ENCODE measurements around the gene MMRN2. TPM values are rescaled to one million over a fixed set of nuclear protein-coding genes. Genes with fewer than 3 reads are reported as not detected.

Gene MMRN2
- total RNA-seq, 1 donor from 2014 or later, result 0.17 TPM

DNA sequence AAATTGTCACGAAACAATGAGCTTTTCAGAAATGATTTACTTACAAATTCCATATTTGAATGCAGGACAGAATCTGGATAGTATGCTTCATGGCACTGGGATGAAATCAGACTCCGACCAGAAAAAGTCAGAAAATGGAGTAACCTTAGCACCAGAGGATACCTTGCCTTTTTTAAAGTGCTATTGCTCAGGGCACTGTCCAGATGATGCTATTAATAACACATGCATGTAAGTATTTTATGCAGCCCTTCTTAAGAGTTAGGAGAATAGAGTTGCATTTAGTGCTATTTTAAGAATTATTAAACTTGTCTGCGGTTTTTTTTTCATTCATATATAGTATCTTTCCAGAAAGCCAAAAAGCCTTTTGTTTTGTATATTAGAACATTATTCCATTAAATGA, 67.4 kb downstream of the MMRN2 start:
- TF ChIP-seq, protein P1, sequence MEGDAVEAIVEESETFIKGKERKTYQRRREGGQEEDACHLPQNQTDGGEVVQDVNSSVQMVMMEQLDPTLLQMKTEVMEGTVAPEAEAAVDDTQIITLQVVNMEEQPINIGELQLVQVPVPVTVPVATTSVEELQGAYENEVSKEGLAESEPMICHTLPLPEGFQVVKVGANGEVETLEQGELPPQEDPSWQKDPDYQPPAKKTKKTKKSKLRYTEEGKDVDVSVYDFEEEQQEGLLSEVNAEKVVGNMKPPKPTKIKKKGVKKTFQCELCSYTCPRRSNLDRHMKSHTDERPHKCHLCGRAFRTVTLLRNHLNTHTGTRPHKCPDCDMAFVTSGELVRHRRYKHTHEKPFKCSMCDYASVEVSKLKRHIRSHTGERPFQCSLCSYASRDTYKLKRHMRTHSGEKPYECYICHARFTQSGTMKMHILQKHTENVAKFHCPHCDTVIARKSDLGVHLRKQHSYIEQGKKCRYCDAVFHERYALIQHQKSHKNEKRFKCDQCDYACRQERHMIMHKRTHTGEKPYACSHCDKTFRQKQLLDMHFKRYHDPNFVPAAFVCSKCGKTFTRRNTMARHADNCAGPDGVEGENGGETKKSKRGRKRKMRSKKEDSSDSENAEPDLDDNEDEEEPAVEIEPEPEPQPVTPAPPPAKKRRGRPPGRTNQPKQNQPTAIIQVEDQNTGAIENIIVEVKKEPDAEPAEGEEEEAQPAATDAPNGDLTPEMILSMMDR (conservative IDR thresholded peaks at IDR 0.05; ENCODE audit: low read depth, low read length), result no peak
- no peak overlapping the region for H3K4me3 ChIP-seq (ENCODE audit: low read depth, low read length)
- DNase-seq (ENCODE audit: low read depth), result no peak

DNA sequence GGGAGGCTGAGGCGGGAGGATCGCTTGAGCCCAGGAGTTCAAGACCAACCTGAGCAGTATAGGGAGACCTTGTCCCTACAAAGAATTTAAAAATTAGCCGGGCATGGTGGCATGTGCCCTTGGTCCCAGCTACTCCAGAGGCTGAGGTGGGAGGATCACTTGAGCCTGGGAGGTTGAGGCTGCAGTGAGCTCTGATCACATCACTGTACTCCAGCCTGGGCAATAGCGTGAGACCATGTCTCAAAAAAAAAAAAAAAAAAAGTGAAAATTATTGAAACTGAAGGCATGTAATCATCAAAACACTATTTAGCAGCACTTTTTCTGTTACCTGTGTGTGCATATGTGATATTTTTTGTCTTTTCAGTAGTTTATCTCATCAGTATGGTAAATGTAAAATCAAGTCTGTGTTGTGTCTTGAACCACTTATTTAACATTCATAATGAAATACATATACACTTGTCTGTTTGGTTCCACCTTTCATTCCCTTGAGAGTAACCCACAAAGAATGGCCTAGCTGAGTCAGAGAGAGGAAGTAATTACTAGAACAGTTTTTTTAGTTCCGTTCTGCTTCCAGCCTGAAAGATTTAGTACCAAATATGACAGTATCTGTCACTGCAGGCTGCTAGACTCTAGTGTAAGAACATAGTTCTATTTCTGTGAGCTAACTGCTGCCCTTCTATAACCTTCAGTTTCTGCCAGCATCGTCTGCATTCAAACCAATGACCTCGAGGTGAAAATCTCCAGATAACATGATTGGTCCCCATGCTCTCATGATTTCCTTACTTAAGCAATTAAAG, 68.6 kb downstream of the MMRN2 start:
- TF ChIP-seq, protein P1 (conservative IDR thresholded peaks at IDR 0.05; ENCODE audit: low read depth, low read length), result no peak
- no peak for DNase-seq (ENCODE audit: low read depth)
- H3K4me3 ChIP-seq (ENCODE audit: low read depth, low read length), result no peak overlapping the region

Other genes starting within 250 kb of the MMRN2 start
- 15.5 and 22.4 TPM in 2 replicates for gene BMPR1A, start 201.0 kb downstream of the MMRN2 start, total RNA-seq
- gene SNCG, start 984 bp upstream of the MMRN2 start, total RNA-seq, result 3.1 and 30.0 TPM in 2 replicates
- 0.72 and 1.4 TPM in 2 replicates for gene ADIRF, start 10.9 kb upstream of the MMRN2 start, total RNA-seq
- gene FAM25A, start 62.7 kb upstream of the MMRN2 start, total RNA-seq, result not detected in 2 replicates
- gene GLUD1, start 137.2 kb upstream of the MMRN2 start, total RNA-seq, result 145 and 155 TPM in 2 replicates
- 14.3 and 36.0 TPM in 2 replicates for gene SHLD2, start 137.6 kb upstream of the MMRN2 start, total RNA-seq

All from epithelial cell of proximal tubule (primary cell).